ENCODE results near the gene SH2D4B.
A peak's percentile ranks its signal among the peaks of the same experiment; 100 is the strongest.
"Not testable (repeated sequence)": the region's sequence is repeated elsewhere in the genome, so short reads cannot be mapped to it uniquely, and the experiment has no call there.

The SH2D4B gene

GRCh38 chr10:80524190-80524909, 13.4 kb upstream of the SH2D4B start:
- no peak for DNase-seq (ENCODE audit: low read depth)

- no peak for DNase-seq (ENCODE audit: low read depth)
Observed at GRCh38 chr10:80526218-80526617, 11.5 kb upstream of the SH2D4B start.

GRCh38 chr10:80526742-80527141, 11.0 kb upstream of the SH2D4B start:
- DNase-seq (ENCODE audit: low read depth): no peak

GRCh38 chr10:80528185-80528700, 9.5 kb upstream of the SH2D4B start:
- no peak for DNase-seq (ENCODE audit: low read depth)

- DNase-seq (ENCODE audit: low read depth): no peak
Observed at GRCh38 chr10:80528901-80529300, 8.8 kb upstream of the SH2D4B start.

- DNase-seq (ENCODE audit: low read depth): no peak
Observed at GRCh38 chr10:80529604-80530003, 8.1 kb upstream of the SH2D4B start.

- peak; percentile 25 for DNase-seq (ENCODE audit: low read depth)
Observed at GRCh38 chr10:80530251-80530650, 7.5 kb upstream of the SH2D4B start.

- DNase-seq (ENCODE audit: low read depth): no peak
Observed at GRCh38 chr10:80530816-80531215, 6.9 kb upstream of the SH2D4B start.

GRCh38 chr10:80532571-80532970, 5.1 kb upstream of the SH2D4B start:
- DNase-seq (ENCODE audit: low read depth): no peak

GRCh38 chr10:80534059-80534458, 3.6 kb upstream of the SH2D4B start:
- DNase-seq (ENCODE audit: low read depth): not testable (repeated sequence)

- DNase-seq (ENCODE audit: low read depth): not testable (repeated sequence)
Observed at GRCh38 chr10:80534646-80535045, 3.1 kb upstream of the SH2D4B start.

GRCh38 chr10:80535671-80536360, 1.9 kb upstream of the SH2D4B start:
- DNase-seq (ENCODE audit: low read depth): peak; percentile 62

GRCh38 chr10:80536361-80536835, 1.3 kb upstream of the SH2D4B start:
- no peak for DNase-seq (ENCODE audit: low read depth)

- no peak for DNase-seq (ENCODE audit: low read depth)
Observed at GRCh38 chr10:80537086-80537735, 491 bp upstream of the SH2D4B start.

- no peak for DNase-seq (ENCODE audit: low read depth)
Observed at GRCh38 chr10:80538481-80539185, 931 bp downstream of the SH2D4B start.

- DNase-seq (ENCODE audit: low read depth): no peak
Observed at GRCh38 chr10:80539421-80540031, 1.8 kb downstream of the SH2D4B start.

GRCh38 chr10:80540136-80540535, 2.4 kb downstream of the SH2D4B start:
- no peak for DNase-seq (ENCODE audit: low read depth)

- DNase-seq (ENCODE audit: low read depth): no peak
Observed at GRCh38 chr10:80540618-80540980, 2.9 kb downstream of the SH2D4B start.

- DNase-seq (ENCODE audit: low read depth): no peak
Observed at GRCh38 chr10:80540981-80541750, 3.5 kb downstream of the SH2D4B start.

- DNase-seq (ENCODE audit: low read depth): no peak
Observed at GRCh38 chr10:80542053-80542452, 4.4 kb downstream of the SH2D4B start.
